HEK293 (cell line): ENCODE data around the gene ABHD8.

Experiments
- KLF1 ChIP-seq: fragments of 450-650 bp; formaldehyde crosslinking; IDR thresholded peaks from 2 replicates; pipeline ENCODE4 v1.5.1; 2016; ENCODE audit warnings: missing biosample characterization, missing genetic modification characterization
- PRDM4 ChIP-seq: fragments of 450-650 bp; formaldehyde crosslinking; IDR thresholded peaks from 2 replicates; pipeline ENCODE4 v1.5.1; 2017; ENCODE audit warnings: missing biosample characterization, missing genetic modification characterization
- REST ChIP-seq: fragments of 450-650 bp; formaldehyde crosslinking; IDR thresholded peaks from 2 replicates; pipeline ENCODE4 v1.5.1; 2016; ENCODE audit warnings: missing biosample characterization, missing genetic modification characterization
- ZBTB1 ChIP-seq: fragments of 450-650 bp; formaldehyde crosslinking; IDR thresholded peaks from 2 replicates; pipeline ENCODE4 v1.5.1; 2016; ENCODE audit warnings: missing biosample characterization, missing genetic modification characterization
- ZIC2 ChIP-seq: fragments of 450-650 bp; formaldehyde crosslinking; IDR thresholded peaks from 2 replicates; pipeline ENCODE4 v1.5.1; 2016; ENCODE audit warnings: missing biosample characterization, missing genetic modification characterization
- ZNF211 ChIP-seq: fragments of 450-650 bp; formaldehyde crosslinking; IDR thresholded peaks from 2 replicates; pipeline ENCODE4 v1.5.1; 2016; ENCODE audit warnings: low read depth, missing biosample characterization, missing genetic modification characterization
- ZNF239 ChIP-seq: fragments of 450-650 bp; formaldehyde crosslinking; IDR thresholded peaks from 2 replicates; pipeline ENCODE4 v1.5.1; 2016; ENCODE audit warnings: missing biosample characterization, missing genetic modification characterization
- ZNF280D ChIP-seq: fragments of 450-650 bp; formaldehyde crosslinking; IDR thresholded peaks from 2 replicates; pipeline ENCODE4 v1.5.1; 2016; ENCODE audit warnings: missing biosample characterization, missing genetic modification characterization
- ZNF335 ChIP-seq: fragments of 450-650 bp; formaldehyde crosslinking; conservative IDR thresholded peaks from 2 replicates; pipeline ENCODE4 v1.5.1; 2016; ENCODE audit warnings: missing biosample characterization, missing genetic modification characterization
- ZNF423 ChIP-seq: fragments of 450-650 bp; formaldehyde crosslinking; IDR thresholded peaks from 2 replicates; pipeline ENCODE4 v1.5.1; 2016; ENCODE audit warnings: missing biosample characterization, missing genetic modification characterization
- ZNF48 ChIP-seq: fragments of 450-650 bp; formaldehyde crosslinking; IDR thresholded peaks from 2 replicates; pipeline ENCODE4 v1.5.1; 2016; ENCODE audit warnings: missing biosample characterization, missing genetic modification characterization
- ZNF518A ChIP-seq: fragments of 450-650 bp; formaldehyde crosslinking; conservative IDR thresholded peaks from 2 replicates; pipeline ENCODE4 v1.5.1; 2016; ENCODE audit warnings: low read depth, missing biosample characterization, missing genetic modification characterization
- ZNF560 ChIP-seq: fragments of 450-650 bp; formaldehyde crosslinking; IDR thresholded peaks from 2 replicates; pipeline ENCODE4 v1.5.1; 2017; ENCODE audit warnings: missing biosample characterization, missing genetic modification characterization, borderline replicate concordance
- ZNF561 ChIP-seq: fragments of 450-650 bp; IDR thresholded peaks from 2 replicates; pipeline ENCODE4 v1.5.1; 2018; ENCODE audit warnings: missing biosample characterization, missing genetic modification characterization, borderline replicate concordance
- ZNF571 ChIP-seq: fragments of 450-650 bp; formaldehyde crosslinking; IDR thresholded peaks from 2 replicates; pipeline ENCODE4 v1.5.0; 2017; ENCODE audit warnings: missing biosample characterization, missing genetic modification characterization
- ZNF692 ChIP-seq: fragments of 450-650 bp; formaldehyde crosslinking; IDR thresholded peaks from 2 replicates; pipeline ENCODE4 v1.5.1; 2016; ENCODE audit warnings: missing biosample characterization, missing genetic modification characterization
- ZNF707 ChIP-seq: fragments of 450-650 bp; formaldehyde crosslinking; IDR thresholded peaks from 2 replicates; pipeline ENCODE4 v1.5.1; 2016; ENCODE audit warnings: missing biosample characterization, missing genetic modification characterization
- ZSCAN4 ChIP-seq: fragments of 450-650 bp; formaldehyde crosslinking; IDR thresholded peaks from 2 replicates; pipeline ENCODE4 v1.5.1; 2017; ENCODE audit warnings: missing biosample characterization, missing genetic modification characterization
- TF ChIP-seq, protein P1 (sequence below): fragments of 450-650 bp; formaldehyde crosslinking; IDR thresholded peaks from 2 replicates; pipeline ENCODE4 v1.5.1; 2017; ENCODE audit warnings: missing biosample characterization, mild to moderate bottlenecking, missing genetic modification characterization, moderate library complexity

The ABHD8 gene

DNA sequence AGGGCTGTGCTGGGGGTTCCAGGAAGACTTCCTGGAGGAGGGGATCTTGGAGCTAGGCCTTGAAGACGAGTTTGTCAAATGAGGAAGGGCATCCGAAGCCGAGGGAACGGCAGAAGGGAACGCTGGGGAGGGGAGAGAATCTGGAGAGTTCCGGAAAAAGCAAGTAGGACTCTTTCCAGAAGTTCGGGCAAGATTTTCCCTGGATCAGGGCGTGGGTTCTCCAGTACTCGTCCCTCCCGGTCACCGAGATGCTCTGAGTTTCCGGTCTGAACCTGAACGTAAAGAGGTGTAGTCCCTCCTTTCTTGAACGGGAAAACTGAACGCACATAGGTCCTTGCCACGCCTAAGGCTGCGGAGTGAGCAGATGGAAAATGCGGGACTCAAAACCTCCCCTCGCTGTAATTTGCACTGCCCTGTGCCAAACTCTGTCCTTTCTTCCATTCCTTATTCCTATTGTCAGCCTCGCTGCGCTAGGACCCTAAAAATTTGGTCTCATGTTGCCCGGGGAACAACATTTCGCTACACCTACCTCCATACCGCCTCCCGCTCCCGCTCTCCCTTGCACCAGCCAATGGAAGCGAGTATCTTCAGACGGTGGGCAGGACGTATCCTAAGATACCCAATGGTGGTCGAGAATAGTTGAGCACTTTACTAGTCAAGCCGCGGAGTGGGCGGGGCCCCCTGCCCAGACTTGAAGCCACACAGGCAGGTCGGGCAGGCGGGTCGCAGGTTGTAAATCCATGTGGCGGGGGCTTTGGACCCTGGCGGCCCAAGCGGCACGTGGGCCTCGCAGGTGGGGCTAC, 33.8 kb upstream of the ABHD8 start, which contains the start of gene GTPBP3 (continued):
- TF ChIP-seq ZNF518A (tag by site-specific recombination) (peak; percentile 84), ZNF707 (tag by site-specific recombination) (no peak), ZNF571 (no peak), ZNF239 (peak; percentile 36; the same call in 1 of the 2 replicates), ZIC2 (tag by site-specific recombination) (peak; percentile 55), ZNF423 (tag by site-specific recombination) (no peak), ZNF560 (tag by site-specific recombination) (no peak), ZNF335 (tag by site-specific recombination) (peak; percentile 90), PRDM4 (tag by site-specific recombination) (peak; percentile 60; the same call in 1 of the 2 replicates), ZNF692 (peak; percentile 93), KLF1 (tag by site-specific recombination) (peak; percentile 68), ZNF280D (peak; percentile 77; the same call in 1 of the 2 replicates), ZBTB1 (tag by site-specific recombination) (no peak), ZNF48 (no peak), ZNF211 (tag by site-specific recombination) (no peak; the same call in 1 of the 2 replicates), ZSCAN4 (peak; percentile 53), ZNF561 (tag by site-specific recombination) (peak; percentile 95), REST (tag by site-specific recombination) (peak; percentile 73)
- TF ChIP-seq, protein P1, sequence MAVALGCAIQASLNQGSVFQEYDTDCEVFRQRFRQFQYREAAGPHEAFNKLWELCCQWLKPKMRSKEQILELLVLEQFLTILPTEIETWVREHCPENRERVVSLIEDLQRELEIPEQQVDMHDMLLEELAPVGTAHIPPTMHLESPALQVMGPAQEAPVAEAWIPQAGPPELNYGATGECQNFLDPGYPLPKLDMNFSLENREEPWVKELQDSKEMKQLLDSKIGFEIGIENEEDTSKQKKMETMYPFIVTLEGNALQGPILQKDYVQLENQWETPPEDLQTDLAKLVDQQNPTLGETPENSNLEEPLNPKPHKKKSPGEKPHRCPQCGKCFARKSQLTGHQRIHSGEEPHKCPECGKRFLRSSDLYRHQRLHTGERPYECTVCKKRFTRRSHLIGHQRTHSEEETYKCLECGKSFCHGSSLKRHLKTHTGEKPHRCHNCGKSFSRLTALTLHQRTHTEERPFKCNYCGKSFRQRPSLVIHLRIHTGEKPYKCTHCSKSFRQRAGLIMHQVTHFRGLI, result peak; percentile 44
